ENCODE results near the gene CPT2. TPM values are rescaled to one million over a fixed set of nuclear protein-coding genes. Genes with fewer than 3 reads are reported as not detected.

CPT2 gene
- total and polyA plus RNA-seq, 9 of the 15 experiments (the other 6 are each of a cell fraction or from before 2014, with no cell fraction given) = 7.6 to 25.1 (median 16.8) TPM

DNA sequence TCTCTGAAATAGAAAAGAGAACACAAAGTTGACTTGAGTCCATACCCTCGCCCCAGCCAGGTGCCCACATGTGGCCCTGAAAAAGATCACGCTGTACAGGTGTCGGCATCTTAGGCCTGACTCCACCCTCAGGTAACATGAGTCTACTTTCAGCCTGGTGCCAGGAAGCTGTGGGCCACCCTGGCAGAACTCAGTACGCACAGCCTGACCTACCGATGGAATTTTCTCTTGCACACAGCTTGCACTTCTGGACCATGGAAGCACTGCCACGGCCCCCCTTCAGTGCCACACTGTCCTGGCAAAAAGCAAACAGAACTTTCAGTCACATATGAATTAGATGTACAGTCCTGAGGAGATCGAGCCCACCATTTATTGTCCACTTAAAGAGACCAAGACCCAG is 21.6 kb downstream of the CPT2 start:
- no peak for ATAC-seq
- H2AFZ ChIP-seq (ENCODE audit: low read depth, low read length) = no peak overlapping the region
- ChIA-PET POLR2A (no interaction called here), CTCF (ENCODE audit: low intra/inter-chr PET ratio) (no interaction called here)
- 90% methylated on average over 7 of the region's 7 CpGs for WGBS (ENCODE audit: insufficient coverage, low coverage, missing lambda C conversion rate)
- H3K9ac ChIP-seq (ENCODE audit: insufficient read depth in 1 of 2, low read depth in 2 of 2, low read length in 2 of 2) = no peak overlapping the region
- peaks cover 17% of the 10 kb centered on the region for H3K79me2 ChIP-seq (ENCODE audit: control insufficient read depth, insufficient read depth, low read length)
- in situ Hi-C loops (cut with MboI) (no loop called here), intact Hi-C loops (cut with micrococcal nuclease) (no loop called here)
- TF ChIP-seq ZNF232 (CRISPR knock-in tag; IDR thresholded peaks at IDR 0.05) (no peak), ADNP (tag; IDR thresholded peaks at IDR 0.05) (no peak), HDGF (IDR thresholded peaks at IDR 0.05) (no peak), HDAC8 (tag; IDR thresholded peaks at IDR 0.05) (no peak), DIDO1 (tag; IDR thresholded peaks at IDR 0.05; ENCODE audit: low read depth) (no peak), RHOXF2B (CRISPR knock-in tag; conservative IDR thresholded peaks at IDR 0.05) (no peak), NFE2 (IDR thresholded peaks at IDR 0.05; ENCODE audit: low read depth) (no peak), ZNF239 (CRISPR knock-in tag; IDR thresholded peaks at IDR 0.05) (no peak), RBM17 (IDR thresholded peaks at IDR 0.05; ENCODE audit: borderline replicate concordance, low read depth, low read length) (no peak)
- peaks cover 8% of the 10 kb centered on the region in 2 experiments; a peak in 3 of 5 replicates for H3K4me1 ChIP-seq (replicated peaks in 1 of 2; ENCODE audit: control insufficient read depth in 2 of 2, insufficient read depth in 2 of 2, low read length in 2 of 2)
- no peaks in the 10 kb centered on the region for H3K9me1 ChIP-seq (ENCODE audit: control insufficient read depth, insufficient read depth, low read length)
- no TSS peak for BruUV-seq (replicated peaks)
- no peaks in the 10 kb centered on the region for H3K27me3 ChIP-seq (ENCODE audit: control insufficient read depth in 2 of 2, insufficient read depth in 2 of 2, low read length in 2 of 2)
- peaks cover 49% of the 10 kb centered on the region for H3K36me3 ChIP-seq (ENCODE audit: control insufficient read depth, insufficient read depth, low read length)
- no peak for FAIRE-seq
- H3K4me2 ChIP-seq (ENCODE audit: insufficient read depth, low read length) = no peak overlapping the region
- no peak overlapping the region for H3K27ac ChIP-seq (ENCODE audit: extremely low read depth, low read depth, low read length)
- DNase-seq (ENCODE audit: extremely low read depth in 1 of 4, low spot score in 3 of 4) = no peak
- no peak overlapping the region for H3K4me3 ChIP-seq
- H4K20me1 ChIP-seq (replicated peaks; ENCODE audit: control insufficient read depth, insufficient read depth, low read length) = no peaks in the 10 kb centered on the region
- H3K9me3 ChIP-seq (replicated peaks; ENCODE audit: control insufficient read depth, insufficient read depth, low read depth, low read length) = no peaks in the 10 kb centered on the region
